ENCODE data around the gene POLD1. TPM values are rescaled to one million over a fixed set of nuclear protein-coding genes. Genes with fewer than 3 reads are reported as not detected.

The POLD1 gene
- total and polyA plus RNA-seq, 10 donors, result 26.5 to 66.6 (median 34.2) TPM

DNA sequence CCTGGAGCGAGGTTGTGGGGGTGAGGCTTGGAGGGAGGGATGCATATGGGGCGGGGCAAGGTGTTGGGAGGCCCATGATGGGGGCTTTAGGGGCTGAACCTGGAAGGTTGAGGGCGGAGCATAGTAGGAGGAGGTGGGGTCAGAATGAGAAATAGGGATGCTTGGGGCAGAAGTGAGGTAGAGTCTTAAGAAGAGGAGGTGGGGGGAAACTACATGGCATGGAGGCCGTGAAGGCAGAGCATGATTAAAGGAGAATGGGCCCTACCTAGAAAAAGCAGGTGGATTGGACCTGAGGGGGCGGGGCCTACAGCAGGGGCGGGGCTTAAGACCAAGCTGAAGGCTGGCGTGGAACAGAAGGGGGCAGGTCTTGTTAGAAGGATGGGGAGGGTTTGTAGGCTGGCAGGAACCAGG, 7.1 kb upstream of the POLD1 start:
- H3K9me3 ChIP-seq, result no peaks in the 10 kb centered on the region
- H3K4me3 ChIP-seq, result peak overlapping the region in 5 of 8 donors; percentile 69 to 84 (median 72)
- no peak for TF ChIP-seq POLR2A (IDR thresholded peaks at IDR 0.05)
- TF ChIP-seq POLR2AphosphoS5 (IDR thresholded peaks at IDR 0.05), result no peak
- TF ChIP-seq, protein P1, sequence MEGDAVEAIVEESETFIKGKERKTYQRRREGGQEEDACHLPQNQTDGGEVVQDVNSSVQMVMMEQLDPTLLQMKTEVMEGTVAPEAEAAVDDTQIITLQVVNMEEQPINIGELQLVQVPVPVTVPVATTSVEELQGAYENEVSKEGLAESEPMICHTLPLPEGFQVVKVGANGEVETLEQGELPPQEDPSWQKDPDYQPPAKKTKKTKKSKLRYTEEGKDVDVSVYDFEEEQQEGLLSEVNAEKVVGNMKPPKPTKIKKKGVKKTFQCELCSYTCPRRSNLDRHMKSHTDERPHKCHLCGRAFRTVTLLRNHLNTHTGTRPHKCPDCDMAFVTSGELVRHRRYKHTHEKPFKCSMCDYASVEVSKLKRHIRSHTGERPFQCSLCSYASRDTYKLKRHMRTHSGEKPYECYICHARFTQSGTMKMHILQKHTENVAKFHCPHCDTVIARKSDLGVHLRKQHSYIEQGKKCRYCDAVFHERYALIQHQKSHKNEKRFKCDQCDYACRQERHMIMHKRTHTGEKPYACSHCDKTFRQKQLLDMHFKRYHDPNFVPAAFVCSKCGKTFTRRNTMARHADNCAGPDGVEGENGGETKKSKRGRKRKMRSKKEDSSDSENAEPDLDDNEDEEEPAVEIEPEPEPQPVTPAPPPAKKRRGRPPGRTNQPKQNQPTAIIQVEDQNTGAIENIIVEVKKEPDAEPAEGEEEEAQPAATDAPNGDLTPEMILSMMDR (IDR thresholded peaks at IDR 0.05 in 8 of 11, conservative IDR thresholded peaks at IDR 0.05 in 3 of 11), result no peak
- intact Hi-C loops (cut with DNase I; ENCODE audit: low total_unique reads), result no loop called here
- WGBS, 5 donors, result 52 to 64% (median 63%) methylated on average over 7 of the region's 7 CpGs
- peaks cover 0 to 57% (median 29%) of the 10 kb centered on the region in 6 donors for H3K4me1 ChIP-seq
- H3K27ac ChIP-seq, result peak overlapping the region in 4 of 8 donors; percentile 99 to 100 (median 99)
- DNase-seq, result peak; percentile 88
- no peaks in the 10 kb centered on the region for H3K27me3 ChIP-seq (replicated peaks in 1 of 7)
- peaks cover 2 to 49% (median 48%) of the 10 kb centered on the region in 6 donors for H3K36me3 ChIP-seq

DNA sequence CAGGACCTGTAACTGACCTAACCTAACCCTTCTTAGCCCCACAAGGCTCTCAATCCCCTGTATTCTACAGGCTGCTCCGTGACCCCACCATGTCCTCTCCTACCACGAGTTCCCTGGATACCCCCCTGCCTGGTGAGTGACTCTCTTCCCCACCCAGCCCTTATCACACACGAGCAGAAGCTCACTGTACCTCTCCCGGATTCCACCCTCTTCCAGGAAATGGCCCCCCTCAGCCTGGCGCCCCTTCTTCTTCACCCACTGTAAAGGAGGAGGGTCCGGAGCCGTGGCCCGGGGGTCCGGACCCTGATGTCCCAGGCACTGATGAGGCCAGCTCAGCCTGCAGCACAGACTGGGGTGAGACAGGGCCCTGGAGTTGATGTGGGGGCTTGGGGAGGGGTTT, 6.6 kb upstream of the POLD1 start:
- 66 to 80% (median 74%) methylated on average over 9 of the region's 9 CpGs for WGBS, 5 donors
- peak overlapping the region in 3 of 8 donors; percentile 4 to 84 (median 71) for H3K4me3 ChIP-seq

DNA sequence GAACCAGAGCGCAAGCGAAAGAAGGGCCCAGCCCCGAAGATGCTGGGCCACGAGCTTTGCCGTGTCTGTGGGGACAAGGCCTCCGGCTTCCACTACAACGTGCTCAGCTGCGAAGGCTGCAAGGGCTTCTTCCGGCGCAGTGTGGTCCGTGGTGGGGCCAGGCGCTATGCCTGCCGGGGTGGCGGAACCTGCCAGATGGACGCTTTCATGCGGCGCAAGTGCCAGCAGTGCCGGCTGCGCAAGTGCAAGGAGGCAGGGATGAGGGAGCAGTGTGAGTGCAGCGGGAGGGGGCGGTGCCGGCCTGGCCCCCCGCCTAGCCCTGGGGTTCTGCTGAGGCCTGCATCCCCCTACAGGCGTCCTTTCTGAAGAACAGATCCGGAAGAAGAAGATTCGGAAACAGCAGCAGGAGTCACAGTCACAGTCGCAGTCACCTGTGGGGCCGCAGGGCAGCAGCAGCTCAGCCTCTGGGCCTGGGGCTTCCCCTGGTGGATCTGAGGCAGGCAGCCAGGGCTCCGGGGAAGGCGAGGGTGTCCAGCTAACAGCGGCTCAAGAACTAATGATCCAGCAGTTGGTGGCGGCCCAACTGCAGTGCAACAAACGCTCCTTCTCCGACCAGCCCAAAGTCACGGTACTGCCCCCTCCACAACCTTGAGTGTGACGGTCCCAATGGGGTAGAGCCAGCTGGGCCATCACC, 5.8 kb upstream of the POLD1 start:
- TF ChIP-seq POLR2AphosphoS5 (IDR thresholded peaks at IDR 0.05), result peak in 1 of 3 donors; percentile 37
- TF ChIP-seq, protein P1 (IDR thresholded peaks at IDR 0.05 in 8 of 11, conservative IDR thresholded peaks at IDR 0.05 in 3 of 11), result no peak
- peaks cover 3 to 60% (median 58%) of the 10 kb centered on the region in 6 donors for H3K36me3 ChIP-seq
- intact Hi-C loops (cut with DNase I; ENCODE audit: low total_unique reads), result no loop called here
- H3K4me1 ChIP-seq, result peaks cover 0 to 62% (median 29%) of the 10 kb centered on the region in 6 donors
- H3K27ac ChIP-seq, result no peak overlapping the region
- no peak overlapping the region for H3K4me3 ChIP-seq
- 93 to 97% (median 95%) methylated on average over 30 to 36 of the region's 36 CpGs for WGBS, 5 donors
- peak; percentile 83 for DNase-seq
- no peaks in the 10 kb centered on the region for H3K27me3 ChIP-seq (replicated peaks in 1 of 7)
- H3K9me3 ChIP-seq, result no peaks in the 10 kb centered on the region

More for the DNA sequence above, 6.6 kb upstream of the POLD1 start:
- peak; percentile 81 for DNase-seq
- Histone ChIP-seq H3K36me3 (peaks cover 3 to 54% (median 53%) of the 10 kb centered on the region in 6 donors), H3K9me3 (no peaks in the 10 kb centered on the region), H3K27ac (peak overlapping the region in 4 of 8 donors; percentile 99 to 100 (median 99)), H3K4me1 (peaks cover 0 to 57% (median 29%) of the 10 kb centered on the region in 6 donors), H3K27me3 (replicated peaks in 1 of 7) (no peaks in the 10 kb centered on the region)
- intact Hi-C loops (cut with DNase I; ENCODE audit: low total_unique reads), result no loop called here
- TF ChIP-seq, protein P1 (IDR thresholded peaks at IDR 0.05 in 8 of 11, conservative IDR thresholded peaks at IDR 0.05 in 3 of 11), result no peak
- TF ChIP-seq POLR2A (IDR thresholded peaks at IDR 0.05) (no peak), POLR2AphosphoS5 (IDR thresholded peaks at IDR 0.05) (no peak)

DNA sequence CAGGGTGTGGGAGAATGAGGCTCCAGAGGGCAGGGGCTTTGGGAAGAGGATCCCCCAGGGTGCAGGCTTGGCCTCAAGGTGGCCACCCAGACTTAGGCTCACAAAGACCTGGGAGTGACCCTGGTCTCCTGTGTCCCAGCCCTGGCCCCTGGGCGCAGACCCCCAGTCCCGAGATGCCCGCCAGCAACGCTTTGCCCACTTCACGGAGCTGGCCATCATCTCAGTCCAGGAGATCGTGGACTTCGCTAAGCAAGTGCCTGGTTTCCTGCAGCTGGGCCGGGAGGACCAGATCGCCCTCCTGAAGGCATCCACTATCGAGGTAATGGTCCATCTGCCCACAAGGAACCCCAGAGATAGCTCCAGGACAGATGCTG, 5.3 kb upstream of the POLD1 start:
- H3K27ac ChIP-seq, result no peak overlapping the region
- no peaks in the 10 kb centered on the region for H3K9me3 ChIP-seq
- DNase-seq, result peak; percentile 72
- intact Hi-C loops (cut with DNase I; ENCODE audit: low total_unique reads), result no loop called here
- no peak overlapping the region for H3K4me3 ChIP-seq
- WGBS, 5 donors, result 90 to 98% (median 95%) methylated on average over 2 to 10 of the region's 10 CpGs
- no peaks in the 10 kb centered on the region for H3K27me3 ChIP-seq (replicated peaks in 1 of 7)
- TF ChIP-seq, protein P1 (IDR thresholded peaks at IDR 0.05 in 8 of 11, conservative IDR thresholded peaks at IDR 0.05 in 3 of 11), result no peak
- TF ChIP-seq POLR2A (IDR thresholded peaks at IDR 0.05) (no peak), POLR2AphosphoS5 (IDR thresholded peaks at IDR 0.05) (peak in 1 of 3 donors; percentile 62)
- H3K4me1 ChIP-seq, result peaks cover 0 to 67% (median 34%) of the 10 kb centered on the region in 6 donors
- peaks cover 3 to 60% (median 58%) of the 10 kb centered on the region in 6 donors for H3K36me3 ChIP-seq
